ENCODE data around the gene CCL8. TPM values are rescaled to one million over a fixed set of nuclear protein-coding genes. Genes with fewer than 3 reads are reported as not detected.
"Not testable (repeated sequence)": the region's sequence is repeated elsewhere in the genome, so short reads cannot be mapped to it uniquely, and the experiment has no call there.

CCL8 gene
- total and polyA plus RNA-seq, 2 experiments from 2014 or later: 1.6 TPM; not detected in 1

- Histone ChIP-seq H3K27me3 (no peaks in the 10 kb centered on the region), H3K9me2 (replicated peaks; ENCODE audit: insufficient read depth) (no peaks in the 10 kb centered on the region), H3K27ac (no peak overlapping the region), H3K4me1 (ENCODE audit: insufficient read depth) (no peaks in the 10 kb centered on the region), H3K4me2 (no peak overlapping the region), H4K20me1 (ENCODE audit: insufficient read depth, poor library complexity, severe bottlenecking) (no peaks in the 10 kb centered on the region), H3K4me3 (no peak overlapping the region), H3K9me3 (ENCODE audit: low read depth) (peaks cover 7% of the 10 kb centered on the region), H2AFZ (no peak overlapping the region), H3K36me3 (replicated peaks; ENCODE audit: insufficient read depth, low read depth) (no peaks in the 10 kb centered on the region), H3K79me2 (no peaks in the 10 kb centered on the region)
- DNase-seq (ENCODE audit: low spot score): no peak
- TF ChIP-seq EZH2phosphoT487 (IDR thresholded peaks at IDR 0.05; ENCODE audit: low read depth, severe bottlenecking, unreplicated experiment): no peak
- no peak for TF ChIP-seq CTCF (IDR thresholded peaks at IDR 0.05; ENCODE audit: poor library complexity)
- TF ChIP-seq EZH2 (IDR thresholded peaks at IDR 0.05; ENCODE audit: borderline replicate concordance): no peak
These were observed 2.7 kb downstream of the CCL8 start for GRCh38 chr17:34321964-34322363.

DNA sequence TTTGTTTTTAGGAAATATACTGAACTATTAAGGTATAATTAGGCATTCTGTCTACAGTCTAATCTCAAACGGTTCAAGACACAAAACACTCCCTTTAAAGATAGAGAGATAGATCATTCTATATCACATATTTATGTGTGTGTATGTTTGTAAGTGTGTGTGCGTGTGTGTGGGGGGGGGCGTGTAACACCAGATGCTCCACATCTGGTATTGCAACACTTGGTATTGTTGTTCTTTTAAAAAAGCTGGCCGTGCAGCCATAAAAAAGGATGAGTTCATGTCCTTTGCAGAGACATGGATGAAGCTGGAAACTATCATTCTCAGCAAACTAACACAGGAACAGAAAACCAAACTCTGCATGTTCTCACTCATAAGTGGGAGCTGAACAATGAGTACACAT lies 8.3 kb downstream of the CCL8 start:
- H3K4me2 ChIP-seq; H3K9me2 ChIP-seq (replicated peaks; ENCODE audit: insufficient read depth); H3K27me3 ChIP-seq; H3K36me3 ChIP-seq (replicated peaks; ENCODE audit: insufficient read depth, low read depth); DNase-seq (ENCODE audit: low spot score); H3K27ac ChIP-seq; H3K9me3 ChIP-seq (ENCODE audit: low read depth); H3K4me3 ChIP-seq; H4K20me1 ChIP-seq (ENCODE audit: insufficient read depth, poor library complexity, severe bottlenecking); H3K79me2 ChIP-seq; H2AFZ ChIP-seq; H3K4me1 ChIP-seq (ENCODE audit: insufficient read depth): not testable (repeated sequence)
- WGBS (ENCODE audit: low lambda C conversion rate, missing lambda C conversion rate): 67% methylated on average over 4 of the region's 4 CpGs

DNA sequence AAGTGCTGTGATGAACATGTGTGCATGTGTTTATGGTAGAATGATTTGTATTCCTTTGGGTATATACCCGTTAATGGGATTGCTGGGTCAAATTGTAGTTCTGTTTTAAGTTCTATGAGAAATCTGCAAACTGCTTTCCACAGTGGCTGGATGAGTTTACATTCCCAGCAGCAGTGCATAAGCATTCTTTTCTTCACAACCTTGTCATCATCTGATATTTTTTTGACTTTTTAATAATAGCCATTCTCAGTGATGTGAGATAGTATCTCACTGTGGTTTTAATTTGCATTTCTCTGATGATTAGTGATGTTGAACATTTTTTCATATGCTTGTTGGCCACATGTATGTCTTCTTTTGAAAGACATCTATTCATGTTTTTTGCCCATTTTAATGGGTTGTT lies 18.5 kb downstream of the CCL8 start:
- H3K79me2 ChIP-seq: no peaks in the 10 kb centered on the region
- no peak for DNase-seq (ENCODE audit: low spot score)
- H3K4me2 ChIP-seq: no peak overlapping the region
- H3K9me3 ChIP-seq (ENCODE audit: low read depth): no peaks in the 10 kb centered on the region
- H2AFZ ChIP-seq: no peak overlapping the region
- 70% methylated on average over 1 of the region's 1 CpG for WGBS (ENCODE audit: low lambda C conversion rate, missing lambda C conversion rate)
- no peak overlapping the region for H3K4me3 ChIP-seq
- H4K20me1 ChIP-seq (ENCODE audit: insufficient read depth, poor library complexity, severe bottlenecking): no peaks in the 10 kb centered on the region
- no peak overlapping the region for H3K27ac ChIP-seq
- H3K27me3 ChIP-seq: no peaks in the 10 kb centered on the region
- H3K9me2 ChIP-seq (replicated peaks; ENCODE audit: insufficient read depth): no peaks in the 10 kb centered on the region
- no peaks in the 10 kb centered on the region for H3K36me3 ChIP-seq (replicated peaks; ENCODE audit: insufficient read depth, low read depth)
- H3K4me1 ChIP-seq (ENCODE audit: insufficient read depth): no peaks in the 10 kb centered on the region
- no peak for TF ChIP-seq EZH2phosphoT487 (IDR thresholded peaks at IDR 0.05; ENCODE audit: low read depth, severe bottlenecking, unreplicated experiment)
- no peak for TF ChIP-seq CTCF (IDR thresholded peaks at IDR 0.05; ENCODE audit: poor library complexity)
- TF ChIP-seq EZH2 (IDR thresholded peaks at IDR 0.05; ENCODE audit: borderline replicate concordance): no peak

DNA sequence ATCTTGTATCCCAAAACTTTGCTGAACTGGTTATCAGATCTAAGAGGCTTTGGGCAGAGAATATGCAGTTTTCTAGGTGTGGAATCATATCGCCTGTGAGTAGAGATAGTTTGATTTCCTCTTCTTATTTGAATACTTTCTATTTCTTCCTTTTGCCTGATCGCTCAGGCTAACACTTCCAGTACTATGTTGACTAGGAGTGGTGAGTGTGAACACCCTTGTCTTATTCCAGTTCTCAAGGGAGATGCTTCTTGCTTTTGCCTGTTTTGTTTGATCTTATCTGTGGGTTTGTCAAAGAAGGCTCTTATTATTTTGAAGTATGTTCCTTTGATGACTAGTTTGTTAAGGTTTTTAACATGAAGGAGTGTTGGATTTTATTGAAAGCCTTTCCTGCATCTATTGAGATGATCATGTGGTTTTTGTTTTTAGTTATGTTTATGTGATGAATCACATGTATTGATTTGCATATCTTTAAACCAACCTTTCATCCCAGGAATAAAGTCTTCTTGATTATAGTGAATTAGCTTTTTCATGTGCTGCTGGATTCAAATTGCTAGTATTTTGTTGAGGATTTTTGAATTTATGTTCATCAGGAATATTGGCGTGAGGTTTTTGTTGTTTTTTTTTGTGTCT lies 20.0 kb downstream of the CCL8 start:
- no peaks in the 10 kb centered on the region for H4K20me1 ChIP-seq (ENCODE audit: insufficient read depth, poor library complexity, severe bottlenecking)
- H3K9me3 ChIP-seq (ENCODE audit: low read depth): no peaks in the 10 kb centered on the region
- H3K4me2 ChIP-seq: no peak overlapping the region
- H3K9me2 ChIP-seq (replicated peaks; ENCODE audit: insufficient read depth): no peaks in the 10 kb centered on the region
- no peak for DNase-seq (ENCODE audit: low spot score)
- no peak overlapping the region for H3K4me3 ChIP-seq
- H3K4me1 ChIP-seq (ENCODE audit: insufficient read depth): no peaks in the 10 kb centered on the region
- no peaks in the 10 kb centered on the region for H3K79me2 ChIP-seq
- no peak overlapping the region for H3K27ac ChIP-seq
- TF ChIP-seq EZH2phosphoT487 (IDR thresholded peaks at IDR 0.05; ENCODE audit: low read depth, severe bottlenecking, unreplicated experiment): no peak
- TF ChIP-seq EZH2 (IDR thresholded peaks at IDR 0.05; ENCODE audit: borderline replicate concordance): no peak
- TF ChIP-seq CTCF (IDR thresholded peaks at IDR 0.05; ENCODE audit: poor library complexity): no peak
- no peak overlapping the region for H2AFZ ChIP-seq
- WGBS (ENCODE audit: low lambda C conversion rate, missing lambda C conversion rate): 92% methylated on average over 3 of the region's 3 CpGs
- no peaks in the 10 kb centered on the region for H3K36me3 ChIP-seq (replicated peaks; ENCODE audit: insufficient read depth, low read depth)
- no peaks in the 10 kb centered on the region for H3K27me3 ChIP-seq

Data from hepatocyte (in vitro differentiated cells).